Testis (tissue), 2 donors: ENCODE data around the gene RNF135.

Experiments
- POLR2A ChIP-seq: fragments of 450-650 bp; IDR thresholded peaks from one replicate; pipeline ENCODE4 v1.6.1; 2017; ENCODE audit warnings: antibody characterized with exemption, mild to moderate bottlenecking, moderate library complexity
- TF ChIP-seq, protein P1 (sequence below), 3 experiments: fragments of 450-650 bp in 2 of 3; fragments of 200-600 bp in 1 of 3; sonication (generic) in 1 of 3; IDR thresholded peaks; one replicate each; pipeline ENCODE4 v1.5.1; 2016 to 2019; ENCODE audit warnings: antibody characterized with exemption in 3 of 3, mild to moderate bottlenecking in 2 of 3, moderate library complexity in 1 of 3

DNA sequence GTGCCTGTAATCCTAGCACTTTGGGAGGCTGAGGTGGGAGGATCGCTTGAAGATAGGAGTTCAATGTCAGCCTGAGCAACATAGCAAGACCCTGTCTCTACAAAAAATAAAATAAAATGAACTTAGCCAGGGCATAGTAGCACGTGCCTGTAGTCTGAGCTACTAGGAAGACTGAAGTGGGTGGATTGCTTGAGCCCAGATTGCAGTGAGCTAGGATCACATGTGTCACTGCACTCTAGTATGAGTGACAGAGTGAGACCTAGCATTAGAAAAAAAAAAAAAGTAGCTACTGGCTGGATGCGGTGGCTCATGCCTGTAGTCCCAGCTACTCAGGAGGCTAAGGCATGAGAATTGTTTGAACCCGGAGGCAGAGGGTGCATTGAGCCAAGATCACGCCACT is 43.1 kb upstream of the RNF135 start:
- TF ChIP-seq, protein P1, sequence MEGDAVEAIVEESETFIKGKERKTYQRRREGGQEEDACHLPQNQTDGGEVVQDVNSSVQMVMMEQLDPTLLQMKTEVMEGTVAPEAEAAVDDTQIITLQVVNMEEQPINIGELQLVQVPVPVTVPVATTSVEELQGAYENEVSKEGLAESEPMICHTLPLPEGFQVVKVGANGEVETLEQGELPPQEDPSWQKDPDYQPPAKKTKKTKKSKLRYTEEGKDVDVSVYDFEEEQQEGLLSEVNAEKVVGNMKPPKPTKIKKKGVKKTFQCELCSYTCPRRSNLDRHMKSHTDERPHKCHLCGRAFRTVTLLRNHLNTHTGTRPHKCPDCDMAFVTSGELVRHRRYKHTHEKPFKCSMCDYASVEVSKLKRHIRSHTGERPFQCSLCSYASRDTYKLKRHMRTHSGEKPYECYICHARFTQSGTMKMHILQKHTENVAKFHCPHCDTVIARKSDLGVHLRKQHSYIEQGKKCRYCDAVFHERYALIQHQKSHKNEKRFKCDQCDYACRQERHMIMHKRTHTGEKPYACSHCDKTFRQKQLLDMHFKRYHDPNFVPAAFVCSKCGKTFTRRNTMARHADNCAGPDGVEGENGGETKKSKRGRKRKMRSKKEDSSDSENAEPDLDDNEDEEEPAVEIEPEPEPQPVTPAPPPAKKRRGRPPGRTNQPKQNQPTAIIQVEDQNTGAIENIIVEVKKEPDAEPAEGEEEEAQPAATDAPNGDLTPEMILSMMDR (IDR thresholded peaks at IDR 0.05): no peak
- TF ChIP-seq POLR2A: no peak
